Measurements from ENCODE around the gene FRMD7.

DNA sequence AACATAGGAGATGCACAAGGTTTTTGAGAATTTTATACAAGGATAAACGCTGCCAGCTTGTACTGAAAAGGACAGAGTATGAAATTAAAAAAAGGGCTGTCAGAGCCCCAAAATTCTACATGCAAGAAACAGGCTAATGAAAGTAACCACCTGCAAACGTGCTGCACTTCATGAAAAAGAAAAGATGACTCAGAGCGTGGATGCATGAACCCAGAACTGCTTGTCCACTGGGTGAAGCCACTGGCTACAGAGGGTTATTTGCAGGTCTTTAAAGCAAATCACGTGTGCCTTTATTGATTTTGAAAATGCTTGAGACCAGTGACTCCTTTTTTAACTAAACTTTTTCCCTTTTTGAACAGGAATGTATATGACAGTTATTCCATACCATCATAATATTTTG, 25.3 kb upstream of the FRMD7 start:
- TF ChIP-seq, protein P1, sequence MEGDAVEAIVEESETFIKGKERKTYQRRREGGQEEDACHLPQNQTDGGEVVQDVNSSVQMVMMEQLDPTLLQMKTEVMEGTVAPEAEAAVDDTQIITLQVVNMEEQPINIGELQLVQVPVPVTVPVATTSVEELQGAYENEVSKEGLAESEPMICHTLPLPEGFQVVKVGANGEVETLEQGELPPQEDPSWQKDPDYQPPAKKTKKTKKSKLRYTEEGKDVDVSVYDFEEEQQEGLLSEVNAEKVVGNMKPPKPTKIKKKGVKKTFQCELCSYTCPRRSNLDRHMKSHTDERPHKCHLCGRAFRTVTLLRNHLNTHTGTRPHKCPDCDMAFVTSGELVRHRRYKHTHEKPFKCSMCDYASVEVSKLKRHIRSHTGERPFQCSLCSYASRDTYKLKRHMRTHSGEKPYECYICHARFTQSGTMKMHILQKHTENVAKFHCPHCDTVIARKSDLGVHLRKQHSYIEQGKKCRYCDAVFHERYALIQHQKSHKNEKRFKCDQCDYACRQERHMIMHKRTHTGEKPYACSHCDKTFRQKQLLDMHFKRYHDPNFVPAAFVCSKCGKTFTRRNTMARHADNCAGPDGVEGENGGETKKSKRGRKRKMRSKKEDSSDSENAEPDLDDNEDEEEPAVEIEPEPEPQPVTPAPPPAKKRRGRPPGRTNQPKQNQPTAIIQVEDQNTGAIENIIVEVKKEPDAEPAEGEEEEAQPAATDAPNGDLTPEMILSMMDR (IDR thresholded peaks at IDR 0.05), result no peak
- TF ChIP-seq POLR2AphosphoS5 (IDR thresholded peaks at IDR 0.05), result no peak
